Gastroesophageal sphincter (tissue), 3 donors: ENCODE measurements around the gene ZNF197.

ENCODE experiments used
- CTCF ChIP-seq, 4 experiments: fragments of 200-600 bp in 2 of 4; fragments of 450-650 bp in 2 of 4; sonication (generic) in 1 of 4; IDR thresholded peaks; one replicate each; pipeline ENCODE4 v1.5.1; 2017 to 2019; ENCODE audit warnings: antibody characterized with exemption in 4 of 4, mild to moderate bottlenecking in 2 of 4, moderate library complexity in 2 of 4
- POLR2A ChIP-seq, 2 donors: fragments of 450-650 bp; IDR thresholded peaks; one replicate each; pipeline ENCODE4 v1.6.1; 2017; ENCODE audit warnings: antibody characterized with exemption in 2 of 2, mild to moderate bottlenecking in 2 of 2, moderate library complexity in 1 of 2

- TF ChIP-seq POLR2A (IDR thresholded peaks at IDR 0.05) (no peak), CTCF (IDR thresholded peaks at IDR 0.05) (no peak)
Observed at GRCh38 chr3:44659434-44659833, 34.6 kb downstream of the ZNF197 start.
